T-helper 9 cell (primary cell): ENCODE data around the gene UQCR11.

Experiments
- DNase-seq: peaks from one replicate; pipeline ENCODE4 v3.0.0-alpha.2; 2020

UQCR11 gene

GRCh38 chr19:1613808-1614570, 8.7 kb upstream of the UQCR11 start:
- DNase-seq: no peak

DNA sequence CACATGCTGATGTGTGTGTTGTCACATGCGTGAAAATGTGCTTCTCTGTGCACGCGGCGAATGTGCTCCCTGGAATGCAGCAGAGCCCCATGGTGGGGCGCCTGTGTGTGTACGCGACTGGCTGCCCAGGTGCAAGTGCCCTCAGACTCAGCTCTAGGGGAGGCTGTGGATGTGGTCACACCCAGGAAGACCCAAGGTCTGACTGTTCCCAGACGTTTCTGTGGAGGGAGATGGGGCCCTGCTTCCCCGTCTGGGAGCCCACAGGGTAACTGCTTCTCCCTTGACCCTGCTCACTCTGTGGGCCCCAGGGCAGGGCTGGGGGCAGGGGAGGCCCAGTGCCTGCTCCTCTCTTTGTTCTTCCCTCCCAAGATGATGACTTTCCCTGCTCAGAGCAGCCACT, 7.9 kb upstream of the UQCR11 start:
- no peak for DNase-seq

DNA sequence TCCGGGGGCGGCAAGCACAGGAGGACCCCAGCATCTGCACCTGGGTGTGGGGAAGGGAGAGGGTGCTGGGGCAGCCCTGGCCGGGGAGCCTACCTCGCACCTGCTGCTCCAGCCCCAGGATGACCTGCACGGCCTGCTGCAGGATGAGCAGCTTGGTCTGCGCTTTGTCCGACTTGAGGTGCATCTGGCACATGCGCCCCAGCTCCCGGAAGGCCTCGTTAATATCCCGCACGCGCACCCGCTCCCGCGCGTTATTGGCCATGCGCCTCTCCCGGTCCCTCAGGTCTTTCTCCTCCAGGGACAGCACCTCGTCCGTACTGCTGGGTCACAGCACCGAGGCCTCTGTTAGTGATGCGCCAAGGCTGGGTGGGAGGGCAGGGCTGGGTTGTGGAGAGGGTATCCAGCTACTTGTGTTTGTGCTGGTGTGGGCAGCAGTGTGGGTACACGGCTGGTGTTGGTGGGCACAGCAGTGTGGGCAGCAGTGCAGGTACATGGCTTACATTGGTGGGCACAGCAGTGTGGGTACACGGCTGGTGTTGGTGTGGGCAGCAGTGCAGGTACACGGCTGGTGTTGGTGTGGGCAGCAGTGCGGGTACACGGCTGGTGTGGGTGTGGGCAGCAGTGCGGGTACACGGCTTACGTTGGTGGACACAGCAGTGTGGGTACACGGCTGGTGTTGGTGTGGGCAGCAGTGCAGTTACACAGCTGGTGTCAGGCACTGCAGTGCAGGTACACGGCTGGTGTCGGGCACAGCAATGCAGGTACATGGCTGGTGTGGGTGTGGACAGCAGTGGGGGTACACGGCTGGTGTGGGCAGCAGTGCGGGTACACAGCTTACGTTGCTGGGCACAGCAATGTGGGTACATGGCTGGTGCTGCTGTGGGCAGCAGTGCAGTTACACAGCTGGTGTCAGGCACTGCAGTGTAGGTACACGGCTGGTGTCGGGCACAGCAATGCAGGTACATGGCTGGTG, 7.1 kb upstream of the UQCR11 start:
- no peak for DNase-seq

DNA sequence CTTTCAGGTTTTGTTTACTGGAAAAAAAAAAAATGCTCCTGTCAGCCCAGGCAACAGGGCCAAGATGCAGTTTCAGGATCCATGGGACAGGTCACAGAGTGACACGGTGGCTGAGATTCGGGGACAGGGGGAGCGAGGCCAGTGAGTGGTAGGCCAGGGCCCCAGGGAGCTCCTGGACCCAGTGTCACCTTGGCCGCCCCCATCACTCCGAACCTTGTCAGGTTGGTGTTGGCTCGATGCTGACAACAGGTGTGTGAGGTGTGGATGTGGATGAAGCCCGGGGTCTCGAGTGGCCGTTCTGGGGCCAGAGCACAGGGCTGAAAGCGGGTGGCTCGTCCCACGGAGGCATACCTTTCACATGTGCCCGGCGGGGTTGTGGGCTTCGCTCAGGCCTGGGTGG, 6.1 kb upstream of the UQCR11 start:
- DNase-seq: no peak

DNA sequence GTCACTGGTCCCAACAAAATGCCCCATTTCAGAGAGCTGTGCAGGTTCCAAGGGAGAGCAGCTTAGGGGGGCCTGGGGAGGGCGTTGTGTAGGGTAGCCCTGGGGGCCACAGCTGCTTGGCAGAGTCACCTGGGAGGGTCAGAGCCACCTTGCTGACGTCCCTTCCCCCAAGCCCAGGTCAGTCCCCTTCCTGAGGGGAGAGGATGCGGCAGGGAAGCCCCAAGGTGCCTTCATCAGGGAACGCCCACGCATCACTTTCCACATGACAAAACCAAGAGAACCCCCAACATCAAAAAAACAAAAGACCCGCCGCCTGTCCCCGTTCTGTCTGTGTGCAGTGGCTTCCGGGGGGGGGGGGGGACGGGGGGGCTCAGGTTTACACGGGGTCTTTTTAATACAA, 5.3 kb upstream of the UQCR11 start:
- DNase-seq: no peak

DNA sequence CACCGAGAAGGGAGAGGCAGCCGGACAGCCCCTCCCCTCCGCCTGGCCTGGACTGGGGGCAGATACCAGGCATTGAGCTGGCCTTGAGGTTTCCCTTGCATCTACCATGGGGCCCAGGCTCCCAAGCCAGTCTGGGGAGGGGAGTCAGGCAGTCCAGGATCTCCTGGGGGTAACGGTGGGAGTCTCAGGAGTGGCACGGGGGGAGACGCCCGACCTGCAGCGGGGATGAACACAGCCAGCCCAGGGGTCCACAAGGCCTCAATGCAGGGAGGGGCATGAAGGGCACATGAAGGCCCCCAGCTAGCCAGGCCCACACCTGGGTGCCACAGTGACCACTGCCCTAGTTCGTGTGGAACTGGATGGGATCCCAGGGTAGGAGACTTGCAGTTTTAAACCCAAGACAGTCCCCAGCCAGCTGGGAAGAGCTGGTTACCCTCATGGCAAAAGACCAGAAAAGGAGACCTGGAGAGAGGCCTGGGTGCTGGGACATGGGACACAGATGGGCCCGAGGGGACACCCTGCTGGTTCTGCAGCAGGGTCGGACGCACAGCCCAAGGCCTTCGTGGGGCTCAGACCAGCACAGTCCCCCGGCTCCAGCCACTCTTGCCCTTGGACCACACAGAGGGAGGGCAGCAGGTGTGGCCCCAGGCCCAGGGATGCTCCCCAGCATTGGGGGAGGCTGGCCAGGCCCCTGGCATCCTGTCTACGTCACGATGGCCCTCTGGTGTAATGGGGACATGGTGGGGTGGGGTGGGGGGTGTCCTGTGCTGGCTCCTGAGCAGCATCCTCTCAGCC, 4.6 kb upstream of the UQCR11 start:
- no peak for DNase-seq

- DNase-seq: peak; percentile 23
Measured at GRCh38 chr19:1609103-1609396, 3.8 kb upstream of the UQCR11 start.

DNA sequence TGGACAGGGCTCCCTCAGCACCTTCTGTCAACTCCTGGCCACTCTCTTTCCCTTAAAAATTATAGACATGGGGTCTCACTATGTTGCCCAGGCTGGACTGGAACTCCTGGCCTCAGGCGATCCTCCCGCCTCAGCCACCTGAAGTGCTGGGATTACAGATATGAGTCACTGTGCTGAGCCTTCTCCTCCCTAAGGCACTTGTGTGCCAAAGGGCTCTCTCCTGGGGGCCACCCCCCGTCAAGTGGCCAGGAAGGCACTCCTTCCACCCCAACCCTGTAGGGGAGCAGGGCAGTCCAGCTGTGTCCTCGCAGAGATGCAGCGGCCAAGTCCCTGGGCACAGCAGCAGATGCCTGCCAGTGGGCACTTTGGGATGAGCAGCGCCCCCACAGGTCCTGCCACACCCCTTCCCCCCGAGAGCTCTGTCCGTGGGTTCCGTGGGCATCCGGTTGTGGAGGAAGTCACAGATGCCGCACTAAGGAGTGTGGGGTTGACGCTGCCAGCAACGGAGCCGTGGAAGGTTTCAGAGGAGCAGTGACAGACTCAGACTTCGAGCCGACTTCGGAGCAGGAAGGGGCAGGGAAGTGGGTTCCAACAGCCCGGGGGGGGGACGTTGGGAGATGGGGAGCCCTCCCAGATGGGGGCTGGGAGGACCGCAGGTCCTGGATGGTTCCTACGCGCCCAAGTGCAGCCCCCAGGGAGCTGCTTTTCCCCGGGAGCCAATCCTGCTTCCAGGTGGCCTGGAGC, 3.3 kb upstream of the UQCR11 start:
- DNase-seq: no peak

DNA sequence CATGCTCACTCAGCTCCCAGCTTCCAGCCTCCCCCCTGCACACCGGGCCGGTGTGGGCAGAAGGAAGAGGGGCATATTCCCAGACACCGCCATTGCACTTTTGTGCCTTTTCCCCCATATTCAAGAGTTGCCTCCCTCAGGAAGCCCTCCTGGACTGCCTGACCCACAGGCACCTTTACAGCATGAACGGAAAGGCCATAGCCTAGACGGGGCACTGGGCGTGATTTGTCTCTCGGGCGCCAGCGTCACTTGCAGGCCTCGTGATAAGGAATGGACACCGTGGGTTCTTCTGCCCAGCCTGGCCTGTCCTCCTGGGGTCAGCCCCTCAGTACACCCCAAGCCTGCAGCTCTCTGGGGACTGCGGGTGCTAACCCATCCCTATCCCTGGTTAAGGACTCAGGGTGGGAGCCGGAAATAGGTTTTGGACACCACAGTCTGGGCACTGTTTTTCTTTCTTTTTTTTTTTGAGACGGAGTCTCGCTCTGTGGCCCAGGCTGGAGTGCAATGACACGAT, 933 bp upstream of the UQCR11 start:
- no peak for DNase-seq

DNA sequence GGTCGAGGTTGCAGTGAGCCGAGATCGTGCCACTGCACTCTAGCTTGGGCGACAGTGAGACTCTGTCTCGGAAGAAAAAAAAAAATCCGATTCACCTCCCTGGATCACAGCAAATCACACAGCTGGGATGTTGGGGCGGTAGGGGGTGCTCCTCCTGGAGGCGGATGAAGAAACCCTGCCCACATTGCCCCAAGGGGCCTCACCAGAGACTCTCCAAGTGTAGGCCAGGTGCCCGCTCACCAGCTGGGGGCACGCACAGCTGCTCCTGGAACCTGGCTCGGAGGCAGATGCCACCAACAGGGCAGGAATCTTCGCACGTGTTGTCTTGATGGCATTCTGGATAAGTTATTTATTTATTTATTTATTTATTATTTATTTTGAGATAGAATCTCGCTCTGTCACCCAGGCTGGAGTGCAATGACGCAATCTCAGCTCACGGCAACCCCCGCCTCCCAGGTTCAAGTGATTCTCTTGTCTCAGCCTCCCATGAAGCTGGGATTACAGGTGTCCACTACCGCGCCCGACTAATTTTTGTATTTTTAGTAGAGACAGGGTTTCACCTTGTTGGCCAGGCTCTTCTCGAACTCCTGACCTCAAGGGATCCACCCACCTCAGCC, 3.1 kb downstream of the UQCR11 start:
- DNase-seq: no peak

GRCh38 chr19:1601613-1602064, 3.6 kb downstream of the UQCR11 start:
- DNase-seq: no peak

DNA sequence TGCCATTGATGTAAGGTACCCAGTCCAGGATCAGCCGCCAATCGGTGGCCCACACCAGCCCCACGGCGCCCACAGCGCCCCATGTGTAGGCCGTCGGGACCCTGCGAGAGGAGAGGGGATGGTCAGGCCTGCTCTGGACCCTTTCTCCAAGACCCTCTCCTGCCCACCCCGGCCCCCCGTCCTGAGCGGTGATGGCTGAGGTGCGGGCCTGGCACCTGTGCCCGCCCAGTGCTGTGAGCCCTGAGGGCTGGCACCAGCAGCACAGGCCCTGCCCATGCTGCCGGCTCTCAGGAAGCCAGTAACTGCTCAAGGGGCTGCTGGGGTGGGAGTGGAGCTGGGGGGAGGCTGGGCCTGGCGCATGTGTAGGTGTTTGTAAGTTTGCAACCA, 5.8 kb downstream of the UQCR11 start:
- DNase-seq: no peak

- no peak for DNase-seq
Measured at GRCh38 chr19:1598777-1599459, 6.3 kb downstream of the UQCR11 start.

DNA sequence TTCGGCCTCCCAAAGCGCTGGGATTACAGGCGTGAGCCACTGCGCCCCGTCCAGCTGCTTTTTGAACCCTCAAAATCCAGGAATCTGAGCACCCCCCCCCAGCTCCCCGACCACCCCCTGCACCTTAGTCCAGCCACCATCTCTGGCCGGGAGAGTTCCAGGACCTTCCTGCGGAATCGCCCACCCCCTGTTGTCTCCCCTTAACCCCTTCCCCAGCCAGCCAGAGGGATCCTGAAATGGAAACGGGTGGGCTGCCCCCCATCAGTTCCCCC, 11.8 kb downstream of the UQCR11 start:
- no peak for DNase-seq

- peak; percentile 83 for DNase-seq
Measured at GRCh38 chr19:1592755-1593500, 12.3 kb downstream of the UQCR11 start, which contains the start of gene MBD3. MBD3 (minus strand) TSS chr19:1592865; CDS start chr19:1592631, 234 bp downstream.

- peak; percentile 70 for DNase-seq
Measured at GRCh38 chr19:1592024-1592754, 13.1 kb downstream of the UQCR11 start.

DNA sequence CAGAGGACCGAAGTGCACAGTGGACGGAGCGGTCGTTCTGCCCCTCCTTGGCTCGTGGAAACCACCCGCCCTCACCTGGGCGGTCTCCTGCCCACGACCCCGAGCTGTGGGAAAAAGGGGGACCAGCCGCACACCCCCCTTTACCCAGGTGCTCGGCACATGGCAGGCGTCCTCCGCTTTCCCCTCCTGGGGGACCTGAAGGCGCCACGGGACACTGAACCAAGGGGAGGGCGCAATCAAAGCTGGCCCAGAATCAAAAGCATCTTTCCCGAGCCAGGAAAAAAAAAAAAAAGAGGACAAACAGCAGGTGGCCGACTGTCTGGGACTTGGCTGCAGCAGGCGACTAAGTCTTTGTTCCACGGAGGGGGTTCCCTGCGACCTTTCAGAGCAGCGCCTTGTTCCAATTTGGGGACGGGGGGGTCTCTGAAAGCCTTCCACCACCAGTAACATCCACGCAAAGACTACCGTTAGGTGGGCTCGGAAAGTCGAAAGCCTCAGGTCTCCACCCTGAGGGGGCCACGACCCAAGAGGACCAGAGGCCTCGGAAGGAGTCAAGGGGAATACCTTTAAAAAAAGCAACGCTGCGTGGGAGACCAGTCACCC, 13.7 kb downstream of the UQCR11 start:
- no peak for DNase-seq

DNA sequence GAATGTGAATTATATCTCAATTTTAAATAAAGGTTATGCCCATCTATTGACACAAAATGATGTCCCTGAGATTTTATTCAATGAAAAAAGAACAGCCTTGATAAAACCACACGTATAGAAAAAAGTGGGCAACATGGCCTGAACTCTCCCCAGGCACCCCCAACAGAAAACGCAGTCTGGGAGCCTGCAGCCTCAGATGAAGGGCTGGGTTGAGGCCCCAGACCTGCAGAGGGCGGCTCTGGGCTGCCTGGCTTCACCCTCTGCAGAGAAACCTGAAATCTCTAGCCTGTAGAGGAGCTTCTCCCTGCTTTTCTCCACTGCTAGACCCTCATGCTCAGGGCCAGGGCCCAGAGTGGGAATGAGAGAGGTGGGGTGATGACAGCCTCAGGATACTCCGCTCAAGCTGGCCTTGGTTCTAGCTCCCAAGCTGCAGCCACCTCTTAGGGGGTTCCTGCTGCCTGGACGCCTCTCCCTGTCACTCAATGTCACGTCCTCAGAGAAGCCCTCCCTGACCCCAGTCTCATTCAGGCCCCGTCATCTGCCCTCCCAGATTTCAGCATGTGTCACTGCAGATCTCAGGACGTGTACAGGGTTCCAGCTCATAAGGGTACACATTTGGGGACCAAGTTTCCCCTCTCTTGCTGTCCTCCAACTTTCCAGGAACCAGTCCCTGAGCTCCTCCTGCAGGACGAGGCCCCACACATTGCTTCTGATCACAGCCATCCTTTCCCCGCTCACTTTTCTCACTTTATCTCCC, 14.4 kb downstream of the UQCR11 start:
- no peak for DNase-seq

DNA sequence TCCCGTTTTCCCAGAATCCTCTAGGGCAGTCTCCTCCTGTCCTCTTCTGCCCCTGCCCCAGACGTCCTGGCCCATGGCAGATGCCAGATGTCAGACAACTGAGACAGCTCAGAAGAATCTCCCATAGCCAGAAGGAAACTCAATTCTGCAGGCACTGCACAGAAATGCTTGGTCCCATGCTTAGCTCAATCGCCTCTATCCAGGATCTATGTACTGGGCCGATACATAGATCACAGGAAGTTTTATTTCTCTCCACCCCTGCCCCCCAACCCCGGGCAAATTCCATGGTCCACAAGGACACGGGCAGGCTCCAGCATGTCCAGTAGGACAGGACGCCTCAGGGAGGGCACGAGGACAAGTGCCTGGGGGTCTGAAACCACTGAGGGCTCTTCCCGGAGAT, 17.4 kb downstream of the UQCR11 start:
- DNase-seq: no peak
